HG03457 (cell line): Measurements from ENCODE around the gene DEDD2.

Experiments used
- ATAC-seq: cut with Tn5 transposase; IDR thresholded peaks from one replicate; pipeline ENCODE4 v1.9.1; 2021; ENCODE audit warnings: moderate number of reproducible peaks; ENCODE audit not compliant: unreplicated experiment

The DEDD2 gene

GRCh38 chr19:42199440-42200115 lies 17.9 kb downstream of the DEDD2 start:
- ATAC-seq, result no peak

GRCh38 chr19:42198676-42199439 lies 18.6 kb downstream of the DEDD2 start:
- ATAC-seq, result no peak

GRCh38 chr19:42197375-42197817 lies 20.1 kb downstream of the DEDD2 start:
- ATAC-seq, result no peak

GRCh38 chr19:42196011-42197001 lies 21.2 kb downstream of the DEDD2 start:
- ATAC-seq, result no peak

- ATAC-seq, result no peak
Observed at GRCh38 chr19:42193706-42194105, 23.8 kb downstream of the DEDD2 start.

GRCh38 chr19:42193294-42193693 lies 24.2 kb downstream of the DEDD2 start:
- ATAC-seq, result no peak

- ATAC-seq, result no peak
Observed at GRCh38 chr19:42191855-42192254, 25.6 kb downstream of the DEDD2 start.

- ATAC-seq, result no peak
Observed at GRCh38 chr19:42191330-42191729, 26.1 kb downstream of the DEDD2 start.

- no peak for ATAC-seq
Observed at GRCh38 chr19:42189133-42189532, 28.3 kb downstream of the DEDD2 start.

GRCh38 chr19:42188665-42189064 lies 28.8 kb downstream of the DEDD2 start:
- ATAC-seq, result no peak

GRCh38 chr19:42185277-42185676 lies 32.2 kb downstream of the DEDD2 start:
- no peak for ATAC-seq

GRCh38 chr19:42184401-42184861 lies 33.0 kb downstream of the DEDD2 start:
- no peak for ATAC-seq

- no peak for ATAC-seq
Observed at GRCh38 chr19:42178791-42179674, 38.4 kb downstream of the DEDD2 start.

- no peak for ATAC-seq
Observed at GRCh38 chr19:42177686-42178019, 39.8 kb downstream of the DEDD2 start.

- no peak for ATAC-seq
Observed at GRCh38 chr19:42176990-42177685, 40.3 kb downstream of the DEDD2 start.

- ATAC-seq, result no peak
Observed at GRCh38 chr19:42176649-42176989, 40.9 kb downstream of the DEDD2 start.

- ATAC-seq, result no peak
Observed at GRCh38 chr19:42175952-42176648, 41.4 kb downstream of the DEDD2 start.

- no peak for ATAC-seq
Observed at GRCh38 chr19:42174958-42175734, 42.3 kb downstream of the DEDD2 start.
